ENCODE data around the gene ZBTB7A. TPM values are rescaled to one million over a fixed set of nuclear protein-coding genes. Genes with fewer than 3 reads are reported as not detected.
"Not testable (repeated sequence)": the region's sequence is repeated elsewhere in the genome, so short reads cannot be mapped to it uniquely, and the experiment has no call there.

The ZBTB7A gene
- total RNA-seq, 2 experiments from 2014 or later: 11.3 to 11.9 TPM

- Mint-ChIP-seq H3K36me3 (ENCODE audit: low read depth) (peaks cover 7% of the 10 kb centered on the region), H3K4me3 (no peak overlapping the region)
- CTCF ChIA-PET: no interaction called here
Observed at GRCh38 chr19:4018775-4019504, 47.8 kb downstream of the ZBTB7A start.

DNA sequence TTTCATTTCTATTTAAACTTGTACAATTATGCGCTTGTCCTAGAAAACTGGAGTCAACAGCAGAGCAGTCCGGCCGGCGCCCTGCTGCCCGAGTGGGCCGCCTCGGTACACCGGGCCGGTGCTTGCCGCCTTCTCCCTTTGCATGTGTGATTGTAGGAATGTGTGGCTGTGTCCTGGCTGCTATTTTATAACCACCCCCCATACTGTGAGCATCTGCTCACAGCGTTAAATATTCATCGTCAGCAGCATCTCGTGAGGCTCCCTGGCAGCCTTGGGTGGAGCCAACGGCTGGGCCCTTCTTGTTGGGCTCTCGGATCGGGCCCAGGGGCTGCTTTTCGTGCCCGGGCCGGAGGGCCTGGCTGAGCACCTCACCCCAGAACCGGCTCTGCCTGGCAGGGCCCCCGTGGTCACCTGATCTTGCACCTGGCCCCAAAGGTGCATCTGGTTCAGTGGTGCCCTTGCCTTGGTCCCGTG is 48.5 kb downstream of the ZBTB7A start:
- no peak for DNase-seq
- Mint-ChIP-seq H3K27ac (no peak overlapping the region), H3K4me1 (ENCODE audit: low read depth) (peaks cover 4% of the 10 kb centered on the region), H3K27me3 (ENCODE audit: low read depth) (no peaks in the 10 kb centered on the region), H3K4me3 (no peak overlapping the region), H3K9me3 (no peaks in the 10 kb centered on the region), H3K36me3 (ENCODE audit: low read depth) (peaks cover 8% of the 10 kb centered on the region)
- intact Hi-C loops (cut with micrococcal nuclease): no loop called here
- CTCF ChIA-PET: interaction anchor here (1.0 kb wide), 1 partner anchor 122 kb away, joined by 3 read pairs; no protein-coding TSS in a partner anchor

More at GRCh38 chr19:4018775-4019504, 47.8 kb downstream of the ZBTB7A start:
- peaks cover 3% of the 10 kb centered on the region for H3K4me1 Mint-ChIP-seq (ENCODE audit: low read depth)
- no peaks in the 10 kb centered on the region for H3K9me3 Mint-ChIP-seq
- H3K27ac Mint-ChIP-seq: no peak overlapping the region
- intact Hi-C loops (cut with micrococcal nuclease): no loop called here
- no peak for DNase-seq
- H3K27me3 Mint-ChIP-seq (ENCODE audit: low read depth): no peaks in the 10 kb centered on the region

DNA sequence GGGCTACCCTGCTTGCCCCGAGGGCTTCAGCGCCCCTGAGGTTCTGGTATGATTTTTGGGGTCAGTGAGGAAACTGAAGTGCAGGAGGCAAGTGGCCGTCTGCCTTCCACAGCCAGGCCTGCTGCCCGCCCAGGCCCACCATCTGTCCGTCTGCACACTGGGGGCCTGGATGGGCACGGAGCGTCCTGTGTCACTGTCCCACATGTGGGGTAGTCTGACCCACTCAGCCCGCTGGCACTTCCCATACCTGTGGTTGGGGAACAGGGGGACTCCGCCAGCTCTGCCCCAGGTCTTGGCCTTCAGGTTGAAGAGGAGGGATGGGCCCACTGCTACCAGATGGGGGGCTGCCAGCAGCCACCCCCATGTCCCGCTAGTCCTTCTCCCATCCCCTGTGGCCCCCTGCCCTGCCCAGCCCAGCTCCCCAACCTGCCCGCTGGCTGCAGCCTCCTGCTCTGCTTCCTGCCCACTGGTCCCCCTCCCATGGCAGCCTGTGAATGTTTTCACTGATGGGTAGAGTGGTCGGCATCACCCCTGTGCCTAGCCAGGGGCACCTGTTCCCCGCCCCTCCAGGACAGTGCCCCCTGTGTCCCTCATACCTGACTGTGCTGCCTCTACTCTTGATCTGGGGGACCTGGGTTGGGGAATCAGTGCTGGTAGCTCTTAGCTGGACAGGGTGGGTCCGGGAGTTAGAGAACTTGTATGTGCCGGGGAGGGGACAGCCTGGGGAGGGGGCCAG is 49.6 kb downstream of the ZBTB7A start:
- H3K9me3 Mint-ChIP-seq: no peaks in the 10 kb centered on the region
- H3K27me3 Mint-ChIP-seq (ENCODE audit: low read depth): no peaks in the 10 kb centered on the region
- peaks cover 11% of the 10 kb centered on the region for H3K4me1 Mint-ChIP-seq (ENCODE audit: low read depth)
- intact Hi-C loops (cut with micrococcal nuclease): no loop called here
- DNase-seq: no peak
- no peak overlapping the region for H3K27ac Mint-ChIP-seq
- peaks cover 7% of the 10 kb centered on the region for H3K36me3 Mint-ChIP-seq (ENCODE audit: low read depth)
- no peak overlapping the region for H3K4me3 Mint-ChIP-seq
- CTCF ChIA-PET: interaction anchor here (1.0 kb wide), 1 partner anchor 123 kb away, joined by 3 read pairs; no protein-coding TSS in a partner anchor

GRCh38 chr19:4016486-4016885 is 50.2 kb downstream of the ZBTB7A start:
- Mint-ChIP-seq H3K4me3 (no peak overlapping the region), H3K36me3 (ENCODE audit: low read depth) (peaks cover 3% of the 10 kb centered on the region), H3K9me3 (no peaks in the 10 kb centered on the region), H3K4me1 (ENCODE audit: low read depth) (peaks cover 11% of the 10 kb centered on the region), H3K27me3 (ENCODE audit: low read depth) (no peaks in the 10 kb centered on the region), H3K27ac (no peak overlapping the region)
- no peak for DNase-seq
- intact Hi-C loops (cut with micrococcal nuclease): no loop called here
- CTCF ChIA-PET: no interaction called here

DNA sequence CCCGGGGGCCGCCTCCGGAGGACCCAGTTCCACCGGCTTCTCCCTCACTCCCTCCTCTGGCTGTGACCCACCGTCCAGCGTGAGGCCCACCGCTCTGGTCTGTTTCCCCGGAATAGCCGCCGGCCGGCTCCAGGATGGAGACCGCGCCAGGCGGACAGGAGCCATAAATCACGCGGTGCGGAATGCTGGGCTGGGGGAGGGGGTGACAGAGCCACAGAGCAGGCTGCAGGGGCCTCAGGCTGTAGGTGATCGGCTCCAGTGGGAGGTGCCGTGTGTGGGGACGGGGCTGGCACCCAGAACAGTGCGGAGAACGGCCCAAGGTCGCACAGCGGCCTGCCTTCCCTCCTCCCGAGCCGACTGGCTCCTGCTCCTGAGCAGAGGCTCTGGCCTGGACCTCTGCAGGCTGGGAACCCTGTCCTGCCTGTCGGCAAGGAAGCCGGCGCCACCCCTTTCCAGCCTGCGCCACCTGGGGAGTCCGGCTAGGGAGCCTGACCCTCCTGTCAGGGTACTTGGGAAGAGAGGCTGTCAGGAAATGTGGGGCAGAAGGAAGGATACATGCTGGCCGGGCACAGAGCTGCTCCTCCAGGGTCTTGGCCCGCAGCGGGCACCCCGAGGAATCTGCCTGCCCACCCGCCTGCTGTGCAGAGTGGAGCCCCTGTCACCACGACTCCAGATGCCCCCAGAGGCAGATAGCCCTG is 50.8 kb downstream of the ZBTB7A start:
- peaks cover 17% of the 10 kb centered on the region for H3K4me1 Mint-ChIP-seq (ENCODE audit: low read depth)
- H3K9me3 Mint-ChIP-seq: no peaks in the 10 kb centered on the region
- H3K27me3 Mint-ChIP-seq (ENCODE audit: low read depth): no peaks in the 10 kb centered on the region
- no peak overlapping the region for H3K4me3 Mint-ChIP-seq
- intact Hi-C loops (cut with micrococcal nuclease): no loop called here
- peaks cover 3% of the 10 kb centered on the region for H3K36me3 Mint-ChIP-seq (ENCODE audit: low read depth)
- no peak for DNase-seq
- CTCF ChIA-PET: no interaction called here
- H3K27ac Mint-ChIP-seq: no peak overlapping the region

DNA sequence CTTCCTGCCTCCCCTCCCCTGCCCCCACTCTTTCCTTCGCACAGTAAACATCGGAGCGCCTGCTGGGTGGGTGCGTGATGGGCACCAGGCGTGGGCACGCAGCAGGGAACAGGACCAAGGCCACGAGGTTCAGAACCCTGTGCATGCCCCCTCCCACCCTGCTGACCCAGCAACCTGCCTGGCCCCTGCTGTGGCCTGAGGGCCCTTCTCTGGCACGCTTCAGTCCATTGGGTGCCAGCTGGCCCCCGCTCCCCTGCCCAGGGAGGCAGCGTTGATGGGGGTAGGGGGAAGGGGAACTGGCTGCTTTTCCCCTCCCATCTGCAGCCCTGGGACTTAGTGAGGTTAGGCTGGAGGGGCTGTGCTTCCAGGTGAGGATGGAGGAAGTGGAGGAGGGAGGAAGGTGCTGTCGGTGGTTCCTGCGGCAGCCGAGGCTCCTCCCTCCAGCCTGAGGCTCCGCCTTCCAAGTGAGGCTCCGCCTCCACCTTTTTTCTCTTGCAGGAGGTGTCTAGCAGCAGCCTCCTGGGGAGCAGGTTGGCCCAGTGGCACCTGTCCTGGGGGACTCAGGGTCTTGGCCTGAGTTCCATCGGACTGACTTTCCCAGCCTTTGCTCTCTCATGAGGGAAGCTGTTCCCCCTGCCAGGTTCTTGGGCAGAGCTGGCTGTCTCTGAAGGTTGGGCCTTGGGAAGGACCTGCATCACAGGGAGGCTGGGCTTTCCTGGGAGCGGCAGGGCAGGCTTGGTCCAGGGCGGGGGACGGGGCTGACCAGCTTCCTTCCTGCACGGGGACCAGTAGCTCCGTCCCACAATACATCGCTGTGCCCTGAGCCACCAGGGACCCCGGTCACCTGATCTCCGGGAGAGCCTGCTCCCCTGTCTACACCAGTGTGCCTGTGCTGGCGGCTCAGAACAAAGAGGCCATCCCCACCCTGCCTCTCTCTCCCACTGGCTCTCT is 51.9 kb downstream of the ZBTB7A start:
- H3K4me3 Mint-ChIP-seq: no peak overlapping the region
- no peaks in the 10 kb centered on the region for H3K27me3 Mint-ChIP-seq (ENCODE audit: low read depth)
- CTCF ChIA-PET: no interaction called here
- peaks cover 22% of the 10 kb centered on the region for H3K4me1 Mint-ChIP-seq (ENCODE audit: low read depth)
- no peak overlapping the region for H3K27ac Mint-ChIP-seq
- intact Hi-C loops (cut with micrococcal nuclease): no loop called here
- peak; percentile 37 for DNase-seq
- no peaks in the 10 kb centered on the region for H3K9me3 Mint-ChIP-seq
- peaks cover 3% of the 10 kb centered on the region for H3K36me3 Mint-ChIP-seq (ENCODE audit: low read depth)

DNA sequence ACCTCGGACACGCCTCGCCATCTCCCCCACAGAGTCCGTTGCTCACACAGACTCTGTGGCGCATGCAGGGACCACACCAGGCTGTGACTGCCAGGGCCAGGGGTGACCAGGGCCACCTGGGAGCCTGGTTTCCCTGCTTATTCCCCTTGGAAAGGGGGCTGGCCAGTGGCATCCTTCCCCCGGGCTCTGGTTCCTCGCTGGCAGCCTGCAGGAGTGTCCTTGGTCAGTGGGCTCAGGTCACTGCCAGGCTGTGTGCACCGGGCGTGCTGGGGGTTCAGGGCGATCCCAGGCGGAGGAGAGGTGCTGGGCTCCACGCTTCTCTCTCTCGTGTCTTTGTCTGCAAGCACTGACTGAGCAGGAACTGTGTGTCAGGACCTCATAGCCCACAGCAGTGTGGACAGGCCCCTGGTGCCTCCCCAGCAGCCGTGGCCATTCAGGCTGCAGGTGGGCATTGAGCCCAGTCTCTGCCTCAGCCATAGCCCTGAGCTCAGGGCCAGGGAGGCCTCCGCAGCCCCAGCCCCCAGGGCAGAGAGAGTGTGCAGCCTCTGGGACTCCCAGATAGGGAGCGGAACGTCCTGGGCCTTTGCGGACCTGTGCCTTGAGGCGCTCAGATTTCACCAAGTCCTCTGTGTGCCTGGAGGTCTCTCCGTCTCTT is 52.7 kb downstream of the ZBTB7A start:
- CTCF ChIA-PET: no interaction called here
- no peak for DNase-seq
- Mint-ChIP-seq H3K4me3 (no peak overlapping the region), H3K27me3 (ENCODE audit: low read depth) (no peaks in the 10 kb centered on the region), H3K4me1 (ENCODE audit: low read depth) (peaks cover 30% of the 10 kb centered on the region), H3K9me3 (no peaks in the 10 kb centered on the region), H3K27ac (no peak overlapping the region), H3K36me3 (ENCODE audit: low read depth) (peaks cover 3% of the 10 kb centered on the region)
- intact Hi-C loops (cut with micrococcal nuclease): no loop called here

GRCh38 chr19:4012975-4013634 is 53.6 kb downstream of the ZBTB7A start:
- Mint-ChIP-seq H3K4me3 (no peak overlapping the region), H3K27ac (no peak overlapping the region), H3K27me3 (ENCODE audit: low read depth) (no peaks in the 10 kb centered on the region), H3K4me1 (ENCODE audit: low read depth) (peaks cover 36% of the 10 kb centered on the region), H3K9me3 (no peaks in the 10 kb centered on the region), H3K36me3 (ENCODE audit: low read depth) (peaks cover 3% of the 10 kb centered on the region)
- no peak for DNase-seq
- intact Hi-C loops (cut with micrococcal nuclease): no loop called here
- CTCF ChIA-PET: no interaction called here

GRCh38 chr19:4012092-4012974 is 54.4 kb downstream of the ZBTB7A start:
- no peaks in the 10 kb centered on the region for H3K9me3 Mint-ChIP-seq
- DNase-seq: no peak
- intact Hi-C loops (cut with micrococcal nuclease): no loop called here
- H3K27me3 Mint-ChIP-seq (ENCODE audit: low read depth): no peaks in the 10 kb centered on the region
- peaks cover 36% of the 10 kb centered on the region for H3K4me1 Mint-ChIP-seq (ENCODE audit: low read depth)
- CTCF ChIA-PET: no interaction called here
- no peak overlapping the region for H3K27ac Mint-ChIP-seq
- peaks cover 3% of the 10 kb centered on the region for H3K36me3 Mint-ChIP-seq (ENCODE audit: low read depth)
- no peak overlapping the region for H3K4me3 Mint-ChIP-seq

- H3K27me3 Mint-ChIP-seq (ENCODE audit: low read depth); DNase-seq; intact Hi-C loops (cut with micrococcal nuclease); H3K36me3 Mint-ChIP-seq (ENCODE audit: low read depth); H3K27ac Mint-ChIP-seq; CTCF ChIA-PET; H3K9me3 Mint-ChIP-seq; H3K4me3 Mint-ChIP-seq: not testable (repeated sequence)
- H3K4me1 Mint-ChIP-seq (ENCODE audit: low read depth): peaks cover 36% of the 10 kb centered on the region
Observed at GRCh38 chr19:4011430-4011829, 55.3 kb downstream of the ZBTB7A start.

Measured in activated naive CD4-positive, alpha-beta T cell treated with anti-CD3 and anti-CD28 coated beads for 36 hours (primary cell).